Karpas-422 (cell line): ENCODE data around the gene SPECC1. TPM values are rescaled to one million over a fixed set of nuclear protein-coding genes. Genes with fewer than 3 reads are reported as not detected.
"Not testable (repeated sequence)": the region's sequence is repeated elsewhere in the genome, so short reads cannot be mapped to it uniquely, and the experiment has no call there.

ENCODE experiments used
- DNase-seq: peaks from one replicate; pipeline ENCODE4 v3.0.0-alpha.2; 2015
- H2AFZ ChIP-seq: fragments of 200-600 bp; sonication (generic); 2 replicates; pipeline ENCODE4 v1.6.1; 2014; ENCODE audit warnings: antibody characterized with exemption, low read length, mixed read lengths
- H3K27ac ChIP-seq: fragments of 200-600 bp; sonication (generic); 2 replicates; pipeline ENCODE4 v1.5.1; 2014; ENCODE audit warnings: mild to moderate bottlenecking, low read length, moderate library complexity
- H3K27me3 ChIP-seq: fragments of 200-600 bp; sonication (generic); 2 replicates; pipeline ENCODE4 v1.6.1; 2014; ENCODE audit warnings: low read length, mixed read lengths
- H3K36me3 ChIP-seq: fragments of 200-600 bp; sonication (generic); 2 replicates; pipeline ENCODE4 v1.6.1; 2014; ENCODE audit warnings: low read length, mixed read lengths; ENCODE audit not compliant: insufficient read depth
- H3K4me1 ChIP-seq: fragments of 200-600 bp; sonication (generic); 2 replicates; pipeline ENCODE4 v1.6.1; 2014; ENCODE audit warnings: mild to moderate bottlenecking, low read length, mixed read lengths
- H3K4me2 ChIP-seq: fragments of 200-600 bp; sonication (generic); 2 replicates; pipeline ENCODE4 v1.6.1; 2014; ENCODE audit warnings: low read length, low read depth, mild to moderate bottlenecking; ENCODE audit not compliant: poor library complexity, severe bottlenecking
- H3K4me3 ChIP-seq: fragments of 200-600 bp; sonication (generic); 2 replicates; pipeline ENCODE4 v1.5.1; 2014; ENCODE audit warnings: mild to moderate bottlenecking, antibody characterized with exemption, low read length, mixed read lengths
- H3K79me2 ChIP-seq: fragments of 200-600 bp; sonication (generic); 2 replicates; pipeline ENCODE4 v1.6.1; 2014; ENCODE audit warnings: mild to moderate bottlenecking, low read length, mixed read lengths
- H3K9ac ChIP-seq: fragments of 200-600 bp; sonication (generic); 2 replicates; pipeline ENCODE4 v1.6.0; 2014; ENCODE audit warnings: low read length
- H3K9me2 ChIP-seq: fragments of 200-600 bp; sonication (generic), shearing (Covaris generic); replicated peaks from 2 replicates; pipeline ENCODE4 v1.6.0; 2014; ENCODE audit warnings: mild to moderate bottlenecking, low read length, moderate library complexity; ENCODE audit not compliant: insufficient read depth
- H3K9me3 ChIP-seq: fragments of 300-700, 200-600 bp; sonication (generic); 2 replicates; pipeline ENCODE4 v1.6.1; 2014; ENCODE audit warnings: low read length, mixed read lengths
- H4K20me1 ChIP-seq: fragments of 200-600 bp; sonication (generic); 2 replicates; pipeline ENCODE4 v1.6.1; 2014; ENCODE audit warnings: mild to moderate bottlenecking, antibody characterized with exemption, low read length, low read depth; ENCODE audit not compliant: insufficient read depth
- total RNA-seq: library from RNA; depleted of rRNA; stranded (reverse); fragments of >200 nt; shearing (Covaris generic); gene quantifications from 2 replicates; pipeline ENCODE4 v1.2.3, GENCODE V29; 2014; ENCODE audit warnings: low replicate concordance

SPECC1 gene
- total RNA-seq, 1 experiment from 2014 or later, result not detected

DNA sequence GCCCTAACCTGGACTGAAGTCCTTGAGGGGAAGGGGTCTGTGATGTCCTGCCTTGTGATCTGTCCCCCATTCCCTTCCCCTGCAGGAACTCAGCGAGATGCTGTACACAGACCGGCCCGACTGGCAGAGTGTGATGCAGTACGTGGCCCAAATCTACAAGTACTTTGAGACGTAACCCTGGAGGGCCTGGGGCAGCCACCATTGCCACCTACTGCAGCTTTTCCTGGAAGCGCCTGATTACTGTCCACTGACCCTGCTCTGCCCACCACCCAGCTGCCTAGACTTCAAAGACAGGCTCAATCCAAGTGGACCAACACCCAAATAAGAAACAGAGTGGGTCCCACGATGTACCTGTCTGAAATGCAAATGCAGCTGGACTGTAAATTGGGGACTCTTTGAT is 304.7 kb downstream of the SPECC1 start:
- no peak for DNase-seq
- Histone ChIP-seq H3K4me1 (no peaks in the 10 kb centered on the region), H4K20me1 (no peaks in the 10 kb centered on the region), H2AFZ (no peak overlapping the region), H3K27me3 (no peaks in the 10 kb centered on the region), H3K36me3 (no peaks in the 10 kb centered on the region), H3K4me2 (no peak overlapping the region), H3K9me3 (no peaks in the 10 kb centered on the region), H3K9ac (no peak overlapping the region), H3K4me3 (no peak overlapping the region), H3K27ac (no peak overlapping the region), H3K9me2 (no peaks in the 10 kb centered on the region), H3K79me2 (no peaks in the 10 kb centered on the region)

GRCh38 chr17:20314834-20315233 is 305.7 kb downstream of the SPECC1 start:
- no peaks in the 10 kb centered on the region for H3K27me3 ChIP-seq
- no peaks in the 10 kb centered on the region for H3K79me2 ChIP-seq
- H3K4me2 ChIP-seq, result no peak overlapping the region
- H3K9me3 ChIP-seq, result no peaks in the 10 kb centered on the region
- no peak overlapping the region for H3K27ac ChIP-seq
- no peaks in the 10 kb centered on the region for H3K4me1 ChIP-seq
- H4K20me1 ChIP-seq, result no peaks in the 10 kb centered on the region
- DNase-seq, result no peak
- no peaks in the 10 kb centered on the region for H3K9me2 ChIP-seq
- H3K36me3 ChIP-seq, result no peaks in the 10 kb centered on the region
- no peak overlapping the region for H2AFZ ChIP-seq
- H3K9ac ChIP-seq, result no peak overlapping the region
- H3K4me3 ChIP-seq, result no peak overlapping the region

DNA sequence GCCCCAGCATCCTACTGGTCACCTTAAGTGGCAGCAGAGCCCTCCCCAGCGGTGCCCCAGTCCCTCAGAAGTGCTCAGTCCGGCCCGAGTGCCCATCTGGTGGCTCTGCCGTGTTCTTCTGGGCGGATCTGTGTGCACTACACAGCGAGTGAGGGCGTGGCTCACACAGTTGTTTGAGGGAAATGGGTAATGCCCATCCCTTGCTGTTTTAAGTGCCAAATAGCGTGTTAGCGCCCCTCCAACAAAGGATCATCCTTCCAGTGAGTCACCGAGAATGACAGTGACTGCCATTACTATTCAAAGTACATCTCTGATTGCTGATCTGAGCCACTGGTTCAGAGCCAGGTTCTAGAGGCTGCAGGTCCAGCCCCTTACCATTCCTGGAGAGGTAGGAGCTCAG is 306.2 kb downstream of the SPECC1 start:
- no peak overlapping the region for H2AFZ ChIP-seq
- H3K27me3 ChIP-seq, result no peaks in the 10 kb centered on the region
- H3K4me1 ChIP-seq, result no peaks in the 10 kb centered on the region
- no peaks in the 10 kb centered on the region for H3K36me3 ChIP-seq
- H4K20me1 ChIP-seq, result no peaks in the 10 kb centered on the region
- no peak overlapping the region for H3K4me3 ChIP-seq
- no peak overlapping the region for H3K9ac ChIP-seq
- no peak for DNase-seq
- no peaks in the 10 kb centered on the region for H3K79me2 ChIP-seq
- H3K9me3 ChIP-seq, result no peaks in the 10 kb centered on the region
- H3K9me2 ChIP-seq, result no peaks in the 10 kb centered on the region
- no peak overlapping the region for H3K4me2 ChIP-seq
- no peak overlapping the region for H3K27ac ChIP-seq

DNA sequence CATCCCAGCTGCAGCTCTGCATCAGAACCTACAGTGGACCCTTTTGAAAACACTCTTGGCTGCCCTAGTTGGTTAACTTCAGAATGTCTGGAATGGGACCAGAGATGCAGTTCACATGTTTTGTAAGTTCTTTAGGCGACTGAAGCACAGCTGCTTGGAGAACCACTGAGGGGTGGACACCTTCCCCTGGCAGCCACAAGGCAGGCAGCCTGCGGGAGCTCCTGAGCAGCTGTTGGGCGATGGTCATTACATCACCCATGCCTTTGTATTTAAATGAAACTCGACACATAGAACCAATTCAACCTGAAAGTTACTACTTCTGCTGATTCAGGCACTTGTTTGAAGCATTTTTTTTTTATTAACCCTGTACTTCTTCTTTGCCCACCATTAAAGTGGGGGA is 306.7 kb downstream of the SPECC1 start:
- Histone ChIP-seq H3K36me3 (no peaks in the 10 kb centered on the region), H4K20me1 (no peaks in the 10 kb centered on the region), H3K4me2 (no peak overlapping the region), H3K27me3 (no peaks in the 10 kb centered on the region), H3K9me3 (no peaks in the 10 kb centered on the region), H3K9me2 (no peaks in the 10 kb centered on the region), H2AFZ (no peak overlapping the region), H3K9ac (no peak overlapping the region), H3K4me1 (no peaks in the 10 kb centered on the region), H3K79me2 (no peaks in the 10 kb centered on the region), H3K27ac (no peak overlapping the region), H3K4me3 (no peak overlapping the region)
- DNase-seq, result no peak

DNA sequence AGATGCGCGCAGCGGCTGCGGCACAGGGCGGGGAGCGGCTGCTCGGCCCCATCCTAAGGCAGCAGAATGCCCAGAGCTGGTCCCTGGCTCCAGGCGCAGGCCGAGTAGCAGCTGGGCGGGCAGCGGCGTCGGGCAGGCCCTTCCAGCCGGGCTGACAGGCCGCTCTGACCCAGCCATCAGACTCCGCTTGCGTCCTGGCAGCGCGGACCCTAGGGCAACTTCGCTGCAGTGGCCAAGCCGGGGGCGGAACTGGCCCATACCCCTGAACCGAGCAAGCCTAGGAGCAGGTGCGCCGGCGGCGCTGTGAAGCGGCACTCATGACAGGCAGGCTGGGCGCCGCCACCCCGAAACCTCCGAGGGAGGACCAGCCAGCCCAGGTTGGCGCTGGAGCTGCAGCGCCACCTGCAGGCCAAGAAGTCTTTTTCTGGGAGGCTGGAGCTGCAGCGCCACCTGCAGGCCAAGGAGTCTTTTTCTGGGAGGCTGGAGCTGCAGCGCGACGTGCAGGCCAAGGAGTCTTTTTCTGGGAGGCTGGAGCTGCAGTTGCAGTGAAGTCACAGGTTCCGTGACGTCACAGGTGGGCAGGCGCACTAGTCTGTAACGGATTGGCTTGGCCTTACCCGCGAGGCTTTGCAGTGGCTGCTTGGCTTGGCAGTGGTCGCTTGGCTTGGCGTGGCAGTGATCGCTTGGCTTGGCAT is 311.5 kb downstream of the SPECC1 start:
- H3K4me2 ChIP-seq, H3K27ac ChIP-seq: not testable (repeated sequence)
- peak; percentile 79 for DNase-seq

GRCh38 chr17:20321357-20321756 is 312.2 kb downstream of the SPECC1 start:
- DNase-seq, H3K4me3 ChIP-seq, H3K9me3 ChIP-seq, H3K27me3 ChIP-seq, H3K9ac ChIP-seq, H3K36me3 ChIP-seq, H3K27ac ChIP-seq, H3K4me2 ChIP-seq, H4K20me1 ChIP-seq, H3K79me2 ChIP-seq, H3K4me1 ChIP-seq, H2AFZ ChIP-seq, H3K9me2 ChIP-seq: not testable (repeated sequence)

More for the DNA sequence above, 311.5 kb downstream of the SPECC1 start:
- not testable (repeated sequence) for H4K20me1 ChIP-seq, H3K79me2 ChIP-seq, H3K36me3 ChIP-seq, H2AFZ ChIP-seq, H3K4me1 ChIP-seq, H3K9me2 ChIP-seq, H3K4me3 ChIP-seq, H3K9ac ChIP-seq, H3K9me3 ChIP-seq, H3K27me3 ChIP-seq

DNA sequence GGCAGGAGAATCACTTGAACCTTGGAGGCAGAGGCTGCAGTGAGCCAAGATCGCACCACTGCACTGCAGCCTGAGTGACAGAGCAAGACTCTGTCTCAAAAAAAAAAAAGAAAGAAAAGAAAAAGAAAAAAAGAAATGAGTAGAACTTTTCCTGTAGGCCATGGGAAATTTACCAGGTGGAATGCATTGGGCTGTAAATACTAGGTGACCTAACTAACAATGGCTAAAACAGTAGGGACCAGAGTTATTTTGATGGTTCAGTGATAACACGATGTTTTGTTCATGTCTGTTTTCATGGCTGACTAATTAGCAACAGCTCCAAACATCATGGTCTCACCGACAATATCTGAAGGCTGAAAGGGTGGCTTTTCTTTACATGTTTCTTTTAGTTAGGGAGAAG is 318.6 kb downstream of the SPECC1 start:
- not testable (repeated sequence) for H3K4me1 ChIP-seq, H3K9me2 ChIP-seq, H3K36me3 ChIP-seq, H3K27ac ChIP-seq, H2AFZ ChIP-seq, H3K27me3 ChIP-seq, H3K9ac ChIP-seq, H3K4me3 ChIP-seq, H3K79me2 ChIP-seq, H3K9me3 ChIP-seq, DNase-seq, H4K20me1 ChIP-seq, H3K4me2 ChIP-seq

GRCh38 chr17:20351405-20351804 is 342.2 kb downstream of the SPECC1 start:
- not testable (repeated sequence) for H2AFZ ChIP-seq, H4K20me1 ChIP-seq, DNase-seq, H3K4me3 ChIP-seq, H3K9ac ChIP-seq, H3K4me2 ChIP-seq, H3K4me1 ChIP-seq, H3K9me2 ChIP-seq, H3K36me3 ChIP-seq, H3K27me3 ChIP-seq, H3K79me2 ChIP-seq, H3K27ac ChIP-seq, H3K9me3 ChIP-seq

GRCh38 chr17:20352567-20352966 is 343.4 kb downstream of the SPECC1 start:
- H3K4me1 ChIP-seq, H3K27me3 ChIP-seq, H3K9me2 ChIP-seq, H3K4me2 ChIP-seq, H3K79me2 ChIP-seq, H3K27ac ChIP-seq, DNase-seq, H3K36me3 ChIP-seq, H4K20me1 ChIP-seq, H2AFZ ChIP-seq, H3K4me3 ChIP-seq, H3K9me3 ChIP-seq, H3K9ac ChIP-seq: not testable (repeated sequence)
